GM12878 (cell line): ENCODE measurements around the gene HLA-A. TPM values are rescaled to one million over a fixed set of nuclear protein-coding genes. Genes with fewer than 3 reads are reported as not detected.

Experiments
- ATAC-seq: fragments of 200-7000 bp; cut with Tn5 transposase; 3 replicates; pipeline ENCODE4 v1.9.1; 2020; ENCODE audit warnings: mild to moderate bottlenecking, moderate library complexity
- BruUV-seq: library from RNA; stranded (reverse); fragments of 400-500 nt; replicated peaks from 2 replicates; lab custom pipeline; 2021; lab: Mats Ljungman, UMichigan
- CTCF ChIA-PET: fragments of 300-600 bp; sonication (Branson Sonifier 250); formaldehyde crosslinking; extraction: SDS; loops from one replicate; lab custom pipeline; 2021; ENCODE audit warnings: inconsistent platforms; lab: Yijun Ruan, JAX
- POLR2A ChIA-PET: fragments of 350-600 bp; formaldehyde crosslinking; extraction: SDS; loops from one replicate; lab custom pipeline; 2021; ENCODE audit warnings: inconsistent platforms; lab: Charles Lee
- RAD21 ChIA-PET: fragments of 300-600 bp; sonication (Branson Sonifier 250); formaldehyde crosslinking; loops from one replicate; lab custom pipeline; 2023; ENCODE audit warnings: antibody characterized with exemption; ENCODE audit not compliant: unreplicated experiment; lab: Charles Lee
- SMC1A ChIA-PET: fragments of 300-600 bp; sonication (Branson Sonifier 250); formaldehyde crosslinking; loops from one replicate; lab custom pipeline; 2023; ENCODE audit not compliant: unreplicated experiment, uncharacterized antibody; lab: Charles Lee
- DNase-seq: peaks from one replicate; pipeline ENCODE4 v3.0.0-alpha.2; 2011; ENCODE audit warnings: low read depth, low spot score
- FAIRE-seq: peaks from 3 replicates; lab custom pipeline; 2011; peaks lifted over from hg19 to GRCh38; lab: Jason Lieb, UNC
- H2AFZ ChIP-seq: 2 replicates; pipeline ENCODE4 v1.6.0; 2011; ENCODE audit warnings: low read depth, low read length, control low read depth; ENCODE audit not compliant: control insufficient read depth
- H3K27ac ChIP-seq: 2 replicates; pipeline ENCODE4 v1.5.1; 2011; ENCODE audit warnings: control low read depth; ENCODE audit not compliant: control insufficient read depth, insufficient read depth
- H3K27me3 ChIP-seq, 2 experiments: replicated peaks in 1 of 2; 2 replicates each; pipeline versions ENCODE4 v1.6.0 to v1.6.1; 2011; ENCODE audit warnings: low read length in 1 of 2; ENCODE audit not compliant: control insufficient read depth in 2 of 2, insufficient read depth in 2 of 2
- H3K36me3 ChIP-seq, 2 experiments: 2 replicates each; pipeline ENCODE4 v1.5.1; 2011; ENCODE audit warnings: low read length in 1 of 2; ENCODE audit not compliant: control insufficient read depth in 2 of 2, insufficient read depth in 2 of 2
- H3K4me1 ChIP-seq: 2 replicates; pipeline ENCODE4 v1.6.1; 2011; ENCODE audit warnings: mild to moderate bottlenecking, low read length, moderate library complexity, mixed read lengths; ENCODE audit not compliant: control insufficient read depth, insufficient read depth
- H3K4me2 ChIP-seq: 2 replicates; pipeline ENCODE4 v1.6.0; 2011; ENCODE audit warnings: control low read depth; ENCODE audit not compliant: control insufficient read depth, insufficient read depth
- H3K4me3 ChIP-seq: fragments of 200-600 bp; sonication (generic); 2 replicates; pipeline ENCODE4 v1.5.1; 2016
- H3K79me2 ChIP-seq: 2 replicates; pipeline ENCODE4 v1.6.0; 2011; ENCODE audit warnings: low read length; ENCODE audit not compliant: control insufficient read depth, insufficient read depth
- H3K9ac ChIP-seq: 2 replicates; pipeline ENCODE4 v1.8.0; 2011; ENCODE audit warnings: low read length, control low read depth, mixed read lengths; ENCODE audit not compliant: control insufficient read depth, insufficient read depth
- H3K9me3 ChIP-seq: replicated peaks from 3 replicates; pipeline ENCODE4 v1.5.1; 2011; ENCODE audit warnings: mild to moderate bottlenecking, low read length; ENCODE audit not compliant: control insufficient read depth, insufficient read depth
- H4K20me1 ChIP-seq: 2 replicates; pipeline ENCODE4 v1.6.0; 2011; ENCODE audit not compliant: control insufficient read depth, insufficient read depth
- CEBPB ChIP-seq, 2 experiments: fragments of 150-350 bp in 1 of 2; IDR thresholded peaks; 2 replicates each; pipeline ENCODE4 v1.6.1; 2012 to 2014; ENCODE audit warnings: low read depth in 2 of 2, low read length in 2 of 2, borderline replicate concordance in 1 of 2, inconsistent platforms in 1 of 2
- CHD4 ChIP-seq: fragments of 200-600 bp; sonication (generic); IDR thresholded peaks from 2 replicates; pipeline ENCODE4 v1.6.1; 2016; ENCODE audit warnings: mild to moderate bottlenecking
- CREM ChIP-seq: IDR thresholded peaks from 2 replicates; pipeline ENCODE4 v1.6.1; 2014; ENCODE audit warnings: antibody characterized with exemption, low read depth
- IRF3 ChIP-seq: fragments of 450-650 bp; IDR thresholded peaks from 2 replicates; pipeline ENCODE4 v1.6.1; 2014; ENCODE audit warnings: mild to moderate bottlenecking
- PML ChIP-seq: IDR thresholded peaks from 2 replicates; pipeline ENCODE4 v1.6.1; 2012; ENCODE audit warnings: low read length, inconsistent platforms
- RBBP5 ChIP-seq: fragments of 200-600 bp; sonication (generic); conservative IDR thresholded peaks from 2 replicates; pipeline ENCODE4 v1.6.1; 2016
- RUNX3 ChIP-seq: IDR thresholded peaks from 2 replicates; pipeline ENCODE4 v1.6.1; 2012; ENCODE audit warnings: low read length, inconsistent platforms
- SMC3 ChIP-seq: IDR thresholded peaks from 2 replicates; pipeline ENCODE4 v1.6.1; 2011; ENCODE audit warnings: low read length, improper control_type of control experiment, borderline replicate concordance
- SREBF2 ChIP-seq: IDR thresholded peaks from 2 replicates; pipeline ENCODE4 v1.6.1; 2012; ENCODE audit warnings: mild to moderate bottlenecking, low read length
- SUPT20H ChIP-seq: IDR thresholded peaks from 2 replicates; pipeline ENCODE4 v1.6.1; 2011; ENCODE audit warnings: low read depth, mild to moderate bottlenecking, low read length, moderate library complexity, borderline replicate concordance; ENCODE audit not compliant: control insufficient read depth
- TCF3 ChIP-seq: IDR thresholded peaks from 2 replicates; pipeline ENCODE4 v1.6.1; 2012; ENCODE audit warnings: low read depth, mild to moderate bottlenecking, low read length, borderline replicate concordance; ENCODE audit not compliant: insufficient read depth
- ZBED1 ChIP-seq: IDR thresholded peaks from 2 replicates; pipeline ENCODE4 v1.6.1; 2016; ENCODE audit warnings: borderline replicate concordance
- ZNF622 ChIP-seq: fragments of 450-650 bp; IDR thresholded peaks from 2 replicates; pipeline ENCODE4 v1.6.1; 2017; ENCODE audit warnings: mild to moderate bottlenecking, inconsistent platforms
- WGBS: methylation state at CpG from one replicate; pipeline ENCODE4 v1.1.6; 2016; ENCODE audit warnings: low lambda C conversion rate; ENCODE audit not compliant: insufficient replicate concordance, insufficient coverage; ENCODE audit errors: missing lambda C conversion rate; 5-methylcytosine and 5-hydroxymethylcytosine counted together
- in situ Hi-C: fragments of 300-500 bp; cut with MboI; formaldehyde crosslinking; loops from 9 replicates; pipeline ENCODE4 v1.14.3; 2018; ENCODE audit warnings: mixed read lengths
- intact Hi-C: fragments of 100-400 bp; cut with micrococcal nuclease; formaldehyde crosslinking; loops from one replicate; pipeline ENCODE4 v1.14.2; 2022; ENCODE audit not compliant: unreplicated experiment
- polyA plus RNA-seq, 11 experiments: library from polyadenylated mRNA; depleted of rRNA in 4 of 11; unstranded in 6 of 11; stranded (reverse) in 5 of 11; fragments of >200 nt; fragmentation: Nextera tagmentation in 4 of 11; fragmentation: Illumina TruSeq in 1 of 11; extraction: Ambion mirVana in 4 of 11; extraction: Trizol in 1 of 11; gene quantifications; 1 replicate in 1 of 11; 2 replicates in 10 of 11; pipeline versions ENCODE4 v1.2.1 to v1.2.3, GENCODE V29; 2011 to 2016; ENCODE audit warnings: inconsistent platforms in 2 of 11, missing spikeins in 2 of 11, low read depth in 1 of 11
- total RNA-seq, 4 experiments: library from RNA; depleted of rRNA in 3 of 4; stranded (reverse); fragments of >200 nt in 3 of 4; fragmentation: Illumina TruSeq in 1 of 4; extraction: Trizol in 1 of 4; gene quantifications; 2 replicates each; pipeline versions ENCODE4 v1.2.1 to v1.2.3, GENCODE V29; 2013 to 2021
- TF ChIP-seq, protein P1 (sequence below): fragments of 450-650 bp; IDR thresholded peaks from 2 replicates; pipeline ENCODE4 v1.6.1; 2017; ENCODE audit warnings: low read depth, mild to moderate bottlenecking, moderate library complexity

The HLA-A gene
- total and polyA plus RNA-seq, 10 of the 15 experiments (the other 5 are each of a cell fraction or from before 2014, with no cell fraction given) = 129 to 1,155 (median 749) TPM

DNA sequence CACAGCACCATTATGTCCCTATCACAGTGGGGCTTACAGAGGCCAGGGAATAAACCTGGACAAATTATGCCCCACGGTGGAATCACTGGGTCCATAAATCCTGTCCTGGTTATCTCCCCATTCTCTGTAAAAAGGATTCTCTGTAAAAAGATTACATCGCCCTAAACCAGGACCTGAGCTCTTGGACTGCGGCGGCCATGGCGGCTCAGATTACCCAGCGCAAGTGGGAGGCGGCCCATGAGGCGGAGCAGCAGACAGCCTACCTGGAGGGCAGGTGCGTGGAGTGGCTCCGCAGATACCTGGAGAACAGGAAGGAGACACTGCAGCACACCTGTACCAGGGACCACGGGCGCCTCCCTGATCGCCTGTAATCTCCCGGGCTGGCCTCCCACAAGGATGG is 8.4 kb upstream of the HLA-A start (continued):
- no peak for TF ChIP-seq ZBED1
- TF ChIP-seq, protein P1, sequence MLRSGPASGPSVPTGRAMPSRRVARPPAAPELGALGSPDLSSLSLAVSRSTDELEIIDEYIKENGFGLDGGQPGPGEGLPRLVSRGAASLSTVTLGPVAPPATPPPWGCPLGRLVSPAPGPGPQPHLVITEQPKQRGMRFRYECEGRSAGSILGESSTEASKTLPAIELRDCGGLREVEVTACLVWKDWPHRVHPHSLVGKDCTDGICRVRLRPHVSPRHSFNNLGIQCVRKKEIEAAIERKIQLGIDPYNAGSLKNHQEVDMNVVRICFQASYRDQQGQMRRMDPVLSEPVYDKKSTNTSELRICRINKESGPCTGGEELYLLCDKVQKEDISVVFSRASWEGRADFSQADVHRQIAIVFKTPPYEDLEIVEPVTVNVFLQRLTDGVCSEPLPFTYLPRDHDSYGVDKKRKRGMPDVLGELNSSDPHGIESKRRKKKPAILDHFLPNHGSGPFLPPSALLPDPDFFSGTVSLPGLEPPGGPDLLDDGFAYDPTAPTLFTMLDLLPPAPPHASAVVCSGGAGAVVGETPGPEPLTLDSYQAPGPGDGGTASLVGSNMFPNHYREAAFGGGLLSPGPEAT = no peak
- no peak for TF ChIP-seq PML
- no peak for TF ChIP-seq IRF3

- no peak overlapping the region for H3K4me3 ChIP-seq
- 93% methylated on average over 1 of the region's 1 CpG for WGBS
- H3K4me1 ChIP-seq = no peaks in the 10 kb centered on the region
- intact Hi-C loops (no loop called here), in situ Hi-C loops (no loop called here)
- FAIRE-seq (no peak), ATAC-seq (no peak), DNase-seq (no peak)
- ChIA-PET POLR2A (interaction anchor here (0.7 kb wide), 1 partner anchor 78 kb away, joined by 3 read pairs; no protein-coding TSS in a partner anchor), CTCF (no interaction called here), RAD21 (no interaction called here), SMC1A (interaction anchor here (0.6 kb wide), 1 partner anchor 248 kb away, joined by 3 read pairs; no protein-coding TSS in a partner anchor)
- TF ChIP-seq TCF3 = no peak
- no peak for TF ChIP-seq CREM
- TF ChIP-seq CEBPB (IDR thresholded peaks at IDR 0.05; ENCODE audit: borderline replicate concordance in 1 of 2, low read depth in 2 of 2, low read length in 2 of 2) = no peak
- TF ChIP-seq SREBF2 = no peak
- no peak for TF ChIP-seq SUPT20H
- no peak for TF ChIP-seq CHD4
- no peak for TF ChIP-seq RUNX3
- TF ChIP-seq PML = no peak
- no peak for TF ChIP-seq RBBP5
- TF ChIP-seq, protein P1 = no peak
- no peak for TF ChIP-seq SMC3
- TF ChIP-seq ZNF622 = no peak
- H3K4me2 ChIP-seq = no peak overlapping the region
- no peak overlapping the region for H2AFZ ChIP-seq
- no peaks in the 10 kb centered on the region for H3K36me3 ChIP-seq
- H3K27me3 ChIP-seq = no peaks in the 10 kb centered on the region
- no peaks in the 10 kb centered on the region for H3K79me2 ChIP-seq
- H4K20me1 ChIP-seq = no peaks in the 10 kb centered on the region
- H3K27ac ChIP-seq = no peak overlapping the region
- no peak overlapping the region for H3K9ac ChIP-seq
- BruUV-seq = no TSS peak
- H3K9me3 ChIP-seq = no peaks in the 10 kb centered on the region
These were observed 6.9 kb upstream of the HLA-A start for GRCh38 chr6:29935273-29935955.
